ENCODE results near the gene DMXL2.

- TF ChIP-seq CTCF (IDR thresholded peaks at IDR 0.05; ENCODE audit: insufficient read depth, low read length) = no peak
- TF ChIP-seq POLR2AphosphoS5 (IDR thresholded peaks at IDR 0.05; ENCODE audit: low read depth) = no peak
- no peak for TF ChIP-seq REST (IDR thresholded peaks at IDR 0.05; ENCODE audit: insufficient replicate concordance, low read depth)
Measured at GRCh38 chr15:51575775-51576174, 46.8 kb downstream of the DMXL2 start.
